Omental fat pad (tissue), 4 donors: Measurements from ENCODE around the gene TRAPPC12. TPM values are rescaled to one million over a fixed set of nuclear protein-coding genes. Genes with fewer than 3 reads are reported as not detected.

Experiments used
- ATAC-seq: fragments of 150-250 bp; one replicate; pipeline ENCODE4 v1.9.1; 2016; ENCODE audit warnings: mild to moderate bottlenecking, moderate library complexity; ENCODE audit not compliant: low FRiP score
- DNase-seq: peaks from one replicate; pipeline ENCODE4 v3.0.0-alpha.2; 2019; ENCODE audit warnings: low spot score
- CTCF ChIP-seq, 3 donors: fragments of 450-650 bp; IDR thresholded peaks; one replicate each; pipeline ENCODE4 v1.5.1; 2016 to 2017; ENCODE audit warnings: antibody characterized with exemption in 3 of 3, mild to moderate bottlenecking in 3 of 3, moderate library complexity in 2 of 3
- total RNA-seq, 4 donors: library from RNA; depleted of rRNA; stranded (reverse); fragments of >200 nt; gene quantifications; one replicate each; pipeline ENCODE4 v1.1.0, GENCODE V29; 2016

Gene TRAPPC12
- total RNA-seq, 4 donors from 2014 or later, result 39.3 to 92.1 (median 53.9) TPM

DNA sequence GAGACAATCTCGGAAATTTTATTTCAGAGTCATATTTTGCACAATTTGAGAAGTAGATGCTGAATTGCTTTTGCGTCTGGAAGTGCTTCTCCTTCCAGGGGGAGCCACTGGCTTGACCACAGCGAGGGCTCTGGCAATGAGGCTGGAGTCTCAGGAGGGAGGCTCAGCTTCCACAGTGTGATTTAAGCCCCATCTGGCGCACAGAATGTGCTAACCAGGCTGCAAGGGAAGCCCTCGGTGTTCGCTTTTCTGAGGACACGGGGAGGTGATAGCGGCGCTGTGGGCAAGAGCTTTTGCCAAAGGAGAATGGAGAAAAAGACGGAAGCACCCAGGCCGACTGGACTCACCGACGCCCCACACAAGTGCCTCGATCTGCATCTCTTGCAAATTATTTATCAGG is 87.5 kb downstream of the TRAPPC12 start:
- no peak for DNase-seq
- TF ChIP-seq CTCF (IDR thresholded peaks at IDR 0.05), result no peak
- ATAC-seq, result no peak

- DNase-seq (no peak), ATAC-seq (no peak)
- no peak for TF ChIP-seq CTCF (IDR thresholded peaks at IDR 0.05)
Measured at GRCh38 chr2:3467654-3468053, 88.2 kb downstream of the TRAPPC12 start.

DNA sequence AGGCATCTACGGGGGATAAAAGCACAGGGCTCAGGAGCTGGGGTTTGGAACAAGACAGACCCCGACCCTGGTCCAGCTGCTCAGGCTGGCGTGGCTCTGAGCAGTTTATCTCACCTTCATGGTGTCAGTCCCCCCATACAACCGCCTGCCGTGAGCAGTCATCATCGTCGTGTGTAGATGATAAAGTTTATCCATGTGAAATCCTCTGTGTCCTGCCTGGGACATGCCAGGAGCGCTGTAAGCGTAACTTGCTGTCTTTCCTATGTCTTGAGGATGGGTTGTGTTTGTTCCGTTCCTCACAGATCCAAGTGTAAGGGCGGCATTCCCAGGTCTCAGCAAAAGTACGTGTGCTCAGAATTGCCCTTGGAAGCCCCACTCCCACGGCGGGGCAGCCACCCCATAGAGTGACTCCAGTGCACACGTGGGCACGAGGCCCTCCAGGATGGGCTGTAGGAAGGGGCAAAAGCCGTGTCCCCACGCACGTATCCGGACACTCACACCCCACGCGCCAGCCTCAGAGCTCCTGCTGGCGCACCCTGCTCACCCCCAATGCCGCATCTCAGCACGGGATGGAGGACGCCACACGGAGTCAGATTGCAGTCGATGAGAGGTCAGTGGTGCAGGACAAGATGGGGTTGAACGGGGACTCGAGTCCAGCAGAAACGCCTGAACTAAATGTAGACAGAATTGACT is 88.9 kb downstream of the TRAPPC12 start:
- DNase-seq, result no peak

GRCh38 chr2:3469486-3469885 is 90.0 kb downstream of the TRAPPC12 start:
- DNase-seq, result no peak
- no peak for ATAC-seq

More for the DNA sequence above, 88.9 kb downstream of the TRAPPC12 start:
- TF ChIP-seq CTCF (IDR thresholded peaks at IDR 0.05), result no peak
- ATAC-seq, result no peak

GRCh38 chr2:3470166-3470651 is 90.7 kb downstream of the TRAPPC12 start:
- peak; percentile 71 for ATAC-seq
- DNase-seq, result no peak
- TF ChIP-seq CTCF (IDR thresholded peaks at IDR 0.05), result no peak

More at GRCh38 chr2:3469486-3469885, 90.0 kb downstream of the TRAPPC12 start:
- TF ChIP-seq CTCF (IDR thresholded peaks at IDR 0.05), result no peak

GRCh38 chr2:3470856-3471737 is 91.6 kb downstream of the TRAPPC12 start:
- no peak for TF ChIP-seq CTCF (IDR thresholded peaks at IDR 0.05)
- ATAC-seq, result peak; percentile 26
- DNase-seq, result no peak
